PC-3 (cell line): ENCODE measurements around the gene KCNC4.

Source experiments
- EZH2 ChIP-seq: fragments of 300-600 bp; sonication (generic); IDR thresholded peaks from one replicate; pipeline ENCODE4 v1.6.1; 2017; ENCODE audit warnings: antibody characterized with exemption, mild to moderate bottlenecking, low read length; ENCODE audit not compliant: unreplicated experiment
- EZH2phosphoT487 ChIP-seq: fragments of 300-600 bp; sonication (generic); IDR thresholded peaks from 2 replicates; pipeline ENCODE4 v1.6.1; 2018; ENCODE audit warnings: mild to moderate bottlenecking, antibody characterized with exemption, low read length, borderline replicate concordance
- TF ChIP-seq, protein P1 (sequence below): fragments of 300-600 bp; sonication (generic); conservative IDR thresholded peaks from 2 replicates; pipeline ENCODE4 v1.5.1; 2017; ENCODE audit warnings: antibody characterized with exemption, low read depth, mild to moderate bottlenecking, low read length

DNA sequence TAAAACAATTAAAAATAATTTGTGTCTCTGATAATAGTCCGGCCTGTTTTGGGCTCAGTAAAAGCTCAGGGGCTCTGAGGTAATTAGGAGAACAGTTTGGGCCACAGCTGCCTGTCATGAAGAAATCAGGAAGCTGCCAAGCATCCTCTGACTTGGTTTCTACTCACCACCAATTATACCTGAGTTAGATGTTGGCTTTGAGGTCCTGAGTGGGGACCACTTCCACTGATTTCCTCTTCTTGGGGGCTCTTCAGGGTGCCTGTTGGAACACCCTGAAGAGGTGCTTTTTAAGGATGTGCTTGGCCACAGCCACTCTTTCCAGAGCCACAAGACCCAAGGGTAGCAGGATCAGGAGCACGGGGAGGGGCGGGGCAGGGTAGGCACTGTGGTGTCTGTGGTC lies 48.9 kb upstream of the KCNC4 start:
- TF ChIP-seq, protein P1, sequence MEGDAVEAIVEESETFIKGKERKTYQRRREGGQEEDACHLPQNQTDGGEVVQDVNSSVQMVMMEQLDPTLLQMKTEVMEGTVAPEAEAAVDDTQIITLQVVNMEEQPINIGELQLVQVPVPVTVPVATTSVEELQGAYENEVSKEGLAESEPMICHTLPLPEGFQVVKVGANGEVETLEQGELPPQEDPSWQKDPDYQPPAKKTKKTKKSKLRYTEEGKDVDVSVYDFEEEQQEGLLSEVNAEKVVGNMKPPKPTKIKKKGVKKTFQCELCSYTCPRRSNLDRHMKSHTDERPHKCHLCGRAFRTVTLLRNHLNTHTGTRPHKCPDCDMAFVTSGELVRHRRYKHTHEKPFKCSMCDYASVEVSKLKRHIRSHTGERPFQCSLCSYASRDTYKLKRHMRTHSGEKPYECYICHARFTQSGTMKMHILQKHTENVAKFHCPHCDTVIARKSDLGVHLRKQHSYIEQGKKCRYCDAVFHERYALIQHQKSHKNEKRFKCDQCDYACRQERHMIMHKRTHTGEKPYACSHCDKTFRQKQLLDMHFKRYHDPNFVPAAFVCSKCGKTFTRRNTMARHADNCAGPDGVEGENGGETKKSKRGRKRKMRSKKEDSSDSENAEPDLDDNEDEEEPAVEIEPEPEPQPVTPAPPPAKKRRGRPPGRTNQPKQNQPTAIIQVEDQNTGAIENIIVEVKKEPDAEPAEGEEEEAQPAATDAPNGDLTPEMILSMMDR: no peak
- TF ChIP-seq EZH2 (no peak), EZH2phosphoT487 (no peak)
